GM21447 (cell line): Measurements from ENCODE around the gene SNRPA1.
"Not testable (repeated sequence)": the region's sequence is repeated elsewhere in the genome, so short reads cannot be mapped to it uniquely, and the experiment has no call there.

Source experiments
- ATAC-seq: cut with Tn5 transposase; IDR thresholded peaks from one replicate; pipeline ENCODE4 v1.9.1; 2021; ENCODE audit not compliant: unreplicated experiment

Gene SNRPA1

GRCh38 chr15:101296418-101297405, 1.7 kb upstream of the SNRPA1 start:
- no peak for ATAC-seq

- no peak for ATAC-seq
These were observed 636 bp upstream of the SNRPA1 start for GRCh38 chr15:101295607-101296161.

DNA sequence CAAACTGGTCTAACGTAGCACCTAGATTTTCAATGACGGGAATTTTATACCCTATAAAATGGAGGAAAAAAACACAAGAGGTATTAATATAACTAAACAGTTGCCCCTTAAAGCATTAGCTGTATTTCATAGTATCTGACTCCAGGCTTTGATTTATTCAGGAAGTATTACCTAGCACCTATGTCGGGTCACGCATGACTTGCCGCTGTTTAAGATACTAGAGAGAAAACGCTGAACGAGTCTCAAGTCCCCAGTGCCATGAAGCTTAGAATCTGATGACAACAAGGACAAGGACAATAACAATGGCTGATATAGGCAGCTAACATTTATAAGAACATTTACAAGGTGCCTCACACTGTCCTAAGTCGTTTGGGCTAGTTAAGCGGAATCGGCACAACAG, 1.9 kb downstream of the SNRPA1 start:
- no peak for ATAC-seq

DNA sequence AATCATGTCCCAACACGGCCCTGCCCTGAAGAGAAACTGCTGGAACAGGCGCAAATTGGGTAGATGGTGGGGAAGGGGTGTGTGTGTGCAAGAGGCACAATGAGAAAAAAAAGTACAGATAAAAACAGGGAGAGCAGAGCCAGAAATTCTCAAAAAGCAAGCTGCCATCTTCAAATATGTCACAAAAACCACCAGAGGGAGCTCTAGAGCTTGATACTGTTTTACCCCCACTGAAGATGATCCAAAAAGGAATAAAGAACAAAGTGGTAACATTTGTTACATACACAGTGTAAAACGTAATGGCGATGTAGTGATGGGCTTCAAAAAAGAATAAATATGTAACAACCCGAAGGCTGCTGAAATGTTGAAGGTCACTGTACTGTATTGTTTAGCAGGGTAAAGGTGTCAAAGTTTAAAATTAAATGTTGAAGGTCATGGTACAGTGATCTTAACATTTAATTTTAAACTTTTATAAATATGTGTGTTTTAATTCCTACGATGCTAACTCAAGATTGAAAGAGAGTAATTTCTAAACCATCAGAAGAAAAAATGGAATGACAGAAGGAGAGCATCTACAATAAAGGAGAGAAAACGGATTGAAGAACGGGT, 6.0 kb downstream of the SNRPA1 start:
- no peak for ATAC-seq

DNA sequence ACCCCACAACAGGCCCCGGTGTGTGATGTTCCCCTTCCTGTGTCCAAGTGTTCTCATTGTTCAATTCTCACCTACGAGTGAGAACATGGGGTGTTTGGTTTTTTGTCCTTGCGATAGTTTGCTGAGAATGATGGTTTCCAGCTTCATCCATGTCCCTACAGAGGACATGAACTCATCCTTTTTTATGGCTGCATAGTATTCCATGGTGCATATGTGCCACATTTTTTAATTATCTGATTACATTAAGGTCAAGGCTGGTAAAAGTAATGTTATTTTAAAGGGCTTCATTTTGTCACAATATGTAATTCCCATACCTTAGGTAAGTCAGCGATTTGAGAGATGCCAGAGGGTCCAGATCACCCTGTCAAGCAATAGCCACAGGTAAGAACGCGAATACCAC, 7.7 kb downstream of the SNRPA1 start:
- not testable (repeated sequence) for ATAC-seq

- ATAC-seq, result no peak
These were observed 8.5 kb downstream of the SNRPA1 start for GRCh38 chr15:101286471-101287114.

DNA sequence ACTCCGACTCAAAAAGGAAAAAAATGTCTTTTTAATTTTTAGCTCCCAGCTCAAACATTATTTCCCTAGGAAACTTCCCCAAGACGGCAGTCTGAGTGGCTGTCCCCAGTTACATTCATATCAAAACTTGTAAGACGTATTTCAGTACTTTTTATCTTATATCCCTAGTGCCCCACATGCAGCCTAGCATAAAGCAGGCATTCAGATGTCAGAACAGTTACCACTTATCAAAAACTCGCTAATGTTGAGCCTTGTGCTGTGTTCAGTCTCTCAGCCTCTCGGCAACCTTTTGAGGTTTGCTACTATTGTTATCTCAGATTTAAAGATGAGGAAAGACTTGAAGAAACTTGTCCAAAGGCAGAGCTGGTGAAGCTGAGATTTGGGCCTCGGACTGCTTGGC, 11.1 kb downstream of the SNRPA1 start:
- ATAC-seq, result no peak

- ATAC-seq, result no peak
These were observed 15.0 kb downstream of the SNRPA1 start for GRCh38 chr15:101280007-101280406.

DNA sequence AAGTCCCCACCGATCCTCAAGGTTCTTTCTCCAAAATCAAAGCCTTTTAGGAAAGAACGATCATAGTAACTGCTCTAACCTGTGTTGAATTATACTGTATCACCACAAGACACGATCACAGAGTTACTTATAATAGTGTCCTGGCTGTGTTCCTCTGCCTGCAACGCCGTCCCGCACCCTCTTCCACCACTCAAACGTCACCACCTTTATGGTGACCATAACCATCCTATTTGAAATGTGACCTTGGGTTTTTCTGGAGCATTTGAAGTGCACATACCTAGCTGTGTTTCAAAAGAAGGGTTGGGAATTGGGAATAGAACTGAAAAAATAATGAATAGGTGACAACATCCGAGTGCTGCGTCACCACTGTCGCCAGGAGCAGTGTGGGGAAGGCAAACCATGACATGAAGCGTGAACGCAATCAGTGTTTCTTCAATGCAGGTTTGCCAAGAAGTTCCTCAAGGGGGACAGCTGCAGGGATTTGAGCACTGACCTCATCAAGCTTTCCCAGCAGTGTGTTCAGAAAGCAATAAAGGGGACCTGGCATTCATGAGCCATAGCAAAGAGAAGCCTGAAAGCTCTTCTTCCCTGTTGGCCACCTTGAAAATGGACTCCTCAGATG, 17.0 kb downstream of the SNRPA1 start:
- no peak for ATAC-seq

GRCh38 chr15:101277038-101277822, 17.8 kb downstream of the SNRPA1 start, which contains the start of gene SELENOS:
TSS of gene SELENOS (minus strand) at chr15:101277485. CDS start at chr15:101277417, 68 bp downstream.
- ATAC-seq, result peak; percentile 79

DNA sequence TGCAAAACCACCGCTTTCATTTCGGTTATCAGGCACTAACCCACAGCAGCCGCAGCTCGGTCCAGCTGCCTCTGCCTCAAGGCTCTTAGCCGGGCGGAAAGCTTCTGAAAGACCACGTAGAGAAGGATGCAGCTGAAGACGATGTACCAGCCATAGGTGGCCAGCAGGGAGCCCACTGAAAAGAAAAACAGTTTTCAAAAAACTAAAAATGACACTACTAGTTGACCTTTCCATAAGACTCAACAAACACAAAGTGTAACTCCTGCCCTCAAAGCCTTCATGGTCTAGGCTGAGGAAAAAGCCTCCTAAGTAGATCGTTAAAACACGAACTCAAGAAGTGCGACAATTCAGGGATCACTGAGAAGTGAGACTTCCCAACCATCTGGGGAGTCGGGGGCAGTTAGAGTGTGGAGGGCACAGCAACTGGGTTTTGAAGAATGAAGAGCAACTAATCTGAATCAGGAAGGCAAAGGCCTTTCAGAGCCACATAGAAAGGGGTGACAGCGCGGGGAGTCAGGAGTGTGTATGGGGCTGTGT, 18.5 kb downstream of the SNRPA1 start:
- peak; percentile 28 for ATAC-seq

- peak; percentile 36 for ATAC-seq
These were observed 20.0 kb downstream of the SNRPA1 start for GRCh38 chr15:101275018-101275417.

DNA sequence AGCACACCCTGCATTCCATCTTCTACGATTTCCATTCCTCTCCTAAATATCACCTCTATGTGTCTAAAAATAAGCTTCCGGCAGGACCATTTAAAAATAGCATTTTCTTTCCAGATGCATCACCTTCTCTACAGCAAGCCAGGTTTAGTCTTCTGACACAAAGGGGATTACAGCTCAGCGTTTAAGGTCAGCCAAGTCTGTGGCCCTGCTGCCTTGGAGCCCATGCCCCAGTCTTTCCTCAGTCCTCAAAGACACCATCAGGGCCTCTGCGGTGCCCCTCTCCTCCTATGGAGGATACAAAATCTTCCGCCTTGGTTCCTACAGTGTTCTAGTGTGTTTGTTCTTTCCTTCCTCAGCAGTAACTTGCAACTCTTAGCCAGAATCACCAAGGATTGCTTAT, 21.5 kb downstream of the SNRPA1 start:
- no peak for ATAC-seq

DNA sequence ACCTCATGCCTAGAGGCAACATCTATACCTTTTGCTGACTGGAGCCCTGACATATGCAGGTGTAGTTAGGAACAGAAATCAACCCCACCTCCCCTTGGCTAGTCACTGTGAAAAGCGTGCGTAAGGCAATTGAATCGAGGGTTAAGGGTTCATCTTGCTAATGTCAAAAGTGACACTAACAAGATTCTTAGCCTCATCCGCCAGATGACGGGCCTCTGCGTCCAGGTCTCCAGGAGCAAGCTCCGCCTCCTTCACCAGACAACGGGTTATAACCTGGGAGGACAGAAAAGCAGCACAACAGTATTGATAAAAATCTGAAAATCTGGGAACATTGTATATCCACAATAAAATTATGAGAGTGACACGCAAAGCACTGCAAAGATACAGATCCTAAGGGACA, 22.5 kb downstream of the SNRPA1 start:
- ATAC-seq, result no peak

- no peak for ATAC-seq
These were observed 25.4 kb downstream of the SNRPA1 start for GRCh38 chr15:101269479-101270223.

DNA sequence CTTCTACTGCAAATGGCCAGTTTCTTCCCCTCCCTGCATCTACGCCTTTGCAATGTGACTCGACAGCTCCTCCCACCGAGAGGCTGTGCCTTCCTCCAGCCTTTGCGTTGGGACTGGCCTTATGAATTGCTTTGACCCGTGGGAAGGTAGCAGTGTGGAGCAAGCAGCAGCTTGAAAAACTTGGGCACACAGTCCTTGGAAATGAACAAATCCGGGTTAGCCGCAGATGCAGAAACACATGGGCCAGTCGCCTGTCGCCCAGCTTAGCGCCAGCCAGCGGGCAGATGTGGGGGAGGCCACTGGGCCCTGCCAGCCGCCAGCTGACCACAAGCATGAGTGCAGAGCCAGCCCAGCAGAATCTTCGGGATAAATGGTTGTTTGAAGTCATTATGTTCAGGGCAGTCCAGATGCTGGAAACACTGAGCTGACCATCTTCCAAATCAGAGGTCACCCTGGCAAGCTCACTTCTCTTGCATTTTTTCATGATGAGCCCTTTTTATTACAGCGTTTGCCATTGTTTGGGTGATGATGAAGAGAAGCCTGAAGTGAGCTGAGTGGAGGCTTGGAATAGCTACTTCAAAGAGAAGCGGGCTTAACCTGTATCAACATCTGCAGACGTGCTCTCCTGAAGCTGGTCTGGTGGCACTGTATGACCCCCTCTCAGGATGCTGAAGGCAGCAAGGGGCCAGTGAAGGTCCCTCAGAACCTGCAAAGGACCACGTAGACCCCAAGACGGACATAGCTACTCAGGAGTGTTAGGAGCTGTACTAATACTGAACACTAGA, 27.5 kb downstream of the SNRPA1 start:
- no peak for ATAC-seq

- ATAC-seq, result no peak
These were observed 28.3 kb downstream of the SNRPA1 start for GRCh38 chr15:101266787-101267186.

DNA sequence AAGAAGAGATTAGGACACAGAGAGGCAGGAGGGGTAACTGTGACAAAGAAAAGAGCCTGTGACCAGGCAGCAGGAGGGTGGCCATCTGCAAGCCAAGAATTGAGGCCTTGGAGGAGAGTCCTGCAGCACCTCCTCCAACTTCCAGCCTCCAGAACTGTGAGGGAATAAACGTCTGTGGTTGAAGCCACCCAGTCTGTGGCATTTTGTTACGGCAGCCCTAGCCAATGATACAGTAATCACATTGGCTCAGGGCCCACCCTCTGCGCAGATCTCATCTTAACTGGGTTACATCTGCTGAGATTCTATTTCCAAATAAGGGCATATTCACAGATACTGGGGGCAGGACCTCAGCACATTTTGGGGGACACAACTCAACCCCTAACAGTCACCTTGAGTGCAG, 29.0 kb downstream of the SNRPA1 start:
- ATAC-seq, result no peak
